DLD1 (cell line): ENCODE data around the gene TCP10L.
"Not testable (repeated sequence)": the region's sequence is repeated elsewhere in the genome, so short reads cannot be mapped to it uniquely, and the experiment has no call there.

Experiments used
- in situ Hi-C: cut with HindIII; loops from 2 replicates; pipeline ENCODE4 v1.10.0; 2017; ENCODE audit warnings: low sequenced_read_pairs

TCP10L gene

DNA sequence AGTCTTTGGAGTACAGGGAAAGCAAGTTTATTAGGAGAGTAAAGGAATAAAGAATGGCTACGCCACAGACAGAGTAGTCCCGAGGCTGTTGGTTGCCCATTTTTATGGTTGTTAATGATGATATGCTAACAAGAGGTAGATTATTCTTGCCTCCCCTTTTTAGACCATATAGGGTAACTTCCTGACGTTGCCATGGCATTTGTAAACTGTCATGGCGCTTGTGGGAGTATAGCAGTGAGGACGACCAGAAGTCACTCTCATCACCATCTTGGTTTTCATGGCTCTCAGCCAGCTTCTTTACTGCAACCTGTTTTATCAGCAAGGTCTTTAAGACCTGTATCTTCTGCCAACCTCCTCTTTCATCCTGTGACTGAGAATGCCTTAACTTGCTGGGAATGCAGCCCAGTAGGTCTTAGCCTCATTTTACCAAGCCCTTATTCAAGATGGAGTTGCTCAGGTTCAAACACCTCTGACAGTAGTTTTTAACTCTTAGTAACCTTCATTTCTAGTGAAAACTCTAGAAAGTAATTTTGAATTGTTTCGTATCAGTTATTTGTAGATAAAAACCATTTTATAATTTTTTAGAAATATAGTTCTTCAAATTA lies 26.2 kb downstream of the TCP10L start:
- in situ Hi-C loops: no loop called here

DNA sequence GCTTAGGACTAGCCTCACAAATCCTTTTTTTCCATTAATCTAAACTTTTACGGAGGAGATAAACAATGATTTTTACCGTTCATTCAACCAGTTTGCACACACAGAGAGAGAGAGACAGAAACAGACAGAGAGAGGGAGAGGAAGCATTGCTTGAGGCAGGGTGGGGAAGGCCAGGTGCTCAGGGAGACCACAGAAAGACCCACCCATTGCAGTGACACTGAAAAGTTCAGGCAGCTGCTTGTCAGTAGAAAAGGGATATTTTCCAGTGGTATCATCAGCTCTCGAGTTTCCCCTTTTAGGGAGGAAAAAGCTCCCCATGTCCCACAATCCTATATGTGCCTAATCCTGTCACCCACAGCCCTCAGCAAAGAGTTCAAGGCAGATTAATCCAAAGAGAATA lies 27.2 kb downstream of the TCP10L start:
- in situ Hi-C loops: no loop called here

DNA sequence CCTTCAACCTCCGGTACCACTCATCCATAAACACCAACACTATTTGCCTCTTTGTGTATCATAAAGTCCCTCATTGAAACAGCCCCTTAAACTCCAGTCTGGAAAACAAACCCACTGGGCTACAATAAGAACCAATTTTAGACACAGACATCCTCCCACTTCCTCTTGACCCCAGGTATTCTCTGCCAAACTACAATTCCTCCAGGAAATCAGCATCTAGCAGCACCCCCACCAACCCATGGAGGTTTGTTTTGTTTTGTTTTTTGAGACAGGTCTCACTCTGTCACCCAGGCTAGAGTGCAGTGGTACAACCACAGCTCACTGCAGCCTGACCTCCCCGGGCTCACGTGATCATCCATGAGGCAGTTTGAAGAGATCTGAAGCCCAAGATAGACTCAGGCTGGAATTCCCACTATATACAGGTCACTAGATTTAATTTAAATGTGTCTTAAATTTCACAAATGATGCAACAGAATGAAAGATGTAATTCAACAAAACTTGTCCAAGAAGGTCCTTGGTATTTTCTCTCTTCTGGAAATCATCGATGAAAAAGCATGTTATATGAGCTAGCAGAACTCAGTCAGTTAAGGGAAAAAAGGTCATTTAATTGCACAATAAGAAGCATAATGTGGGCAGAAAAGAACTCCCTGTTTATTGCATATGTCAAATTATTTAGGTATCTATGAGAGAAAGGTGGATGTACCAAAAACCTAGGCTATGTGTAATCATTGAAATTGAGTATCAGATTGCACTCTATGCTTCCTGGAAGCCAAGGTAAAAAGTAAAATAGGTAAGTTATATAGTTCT lies 30.3 kb downstream of the TCP10L start:
- in situ Hi-C loops: no loop called here

DNA sequence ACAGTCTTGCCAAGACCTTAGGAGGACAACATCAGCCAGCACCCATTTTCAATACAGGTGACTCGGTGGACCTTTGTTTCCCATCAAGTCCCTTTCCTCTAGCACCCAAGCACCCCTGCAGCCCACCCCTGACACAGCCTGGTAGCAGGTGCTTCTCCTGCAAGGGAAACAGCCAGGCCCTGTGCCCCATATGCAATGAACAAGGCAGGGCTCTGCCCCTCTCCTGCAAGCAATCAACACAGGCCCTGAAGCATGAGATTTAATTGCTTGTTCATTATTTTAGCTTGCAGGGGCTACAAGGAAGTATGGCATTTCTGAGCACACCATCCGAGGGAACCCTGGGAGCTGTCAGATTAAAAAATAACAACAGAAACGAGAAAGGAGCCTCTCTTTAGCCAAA lies 35.4 kb downstream of the TCP10L start:
- in situ Hi-C loops: no loop called here

DNA sequence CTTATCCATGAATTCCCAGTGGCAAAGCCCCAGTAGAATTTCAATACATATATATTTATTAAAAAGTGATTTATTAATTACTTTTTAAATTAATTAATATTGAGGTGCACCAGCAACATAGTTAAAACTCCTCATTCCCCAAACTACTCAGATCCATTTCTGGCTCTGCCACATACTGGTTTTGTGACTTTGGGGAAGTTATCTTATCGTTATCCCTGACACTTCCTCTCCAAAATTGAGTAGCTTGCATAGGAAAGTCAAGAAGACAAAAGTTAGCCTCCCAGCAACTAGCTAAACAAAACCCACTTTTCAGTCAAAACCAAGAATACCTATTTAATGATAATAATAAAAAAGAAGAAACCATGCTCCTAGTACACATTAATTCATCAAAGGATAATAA lies 35.9 kb downstream of the TCP10L start:
- in situ Hi-C loops: no loop called here

DNA sequence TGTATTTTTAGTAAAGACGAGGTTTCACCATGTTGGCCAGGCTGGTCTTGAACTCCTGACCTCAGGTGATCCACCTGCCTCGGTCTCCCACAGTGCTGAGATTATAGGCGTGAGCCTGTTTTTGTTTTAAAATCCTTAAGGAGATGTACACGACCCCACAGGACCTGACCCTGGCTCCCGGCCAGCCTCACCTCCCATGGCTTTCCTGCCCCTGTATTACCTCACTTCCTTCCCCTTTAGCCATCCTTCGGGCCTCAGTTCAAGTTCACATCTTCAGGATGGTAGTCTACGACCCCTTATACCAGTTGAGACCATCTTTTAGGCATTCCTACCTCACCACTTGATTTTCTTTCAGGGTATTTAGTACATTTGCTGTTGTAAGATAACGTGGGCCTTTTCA lies 36.3 kb downstream of the TCP10L start:
- in situ Hi-C loops: no loop called here

DNA sequence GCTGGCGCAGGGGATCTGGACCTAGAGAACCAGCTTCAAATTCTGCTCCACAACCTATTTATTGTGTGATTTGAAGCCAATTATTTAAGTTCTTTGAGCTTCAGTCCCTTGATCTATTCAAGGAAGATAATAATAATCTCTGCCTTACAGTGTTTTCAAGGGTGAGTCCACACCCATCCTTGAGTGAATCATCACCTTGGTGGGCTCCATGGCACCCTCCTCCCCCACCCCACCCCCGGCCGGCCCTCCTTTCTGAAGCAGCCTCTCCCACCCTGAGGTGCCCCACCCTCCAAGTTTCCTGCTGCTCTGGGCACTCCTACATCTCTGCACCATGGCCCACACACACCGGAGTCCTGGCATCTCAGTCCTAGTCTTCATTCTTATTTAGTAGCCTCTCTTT lies 38.3 kb downstream of the TCP10L start:
- in situ Hi-C loops: no loop called here

DNA sequence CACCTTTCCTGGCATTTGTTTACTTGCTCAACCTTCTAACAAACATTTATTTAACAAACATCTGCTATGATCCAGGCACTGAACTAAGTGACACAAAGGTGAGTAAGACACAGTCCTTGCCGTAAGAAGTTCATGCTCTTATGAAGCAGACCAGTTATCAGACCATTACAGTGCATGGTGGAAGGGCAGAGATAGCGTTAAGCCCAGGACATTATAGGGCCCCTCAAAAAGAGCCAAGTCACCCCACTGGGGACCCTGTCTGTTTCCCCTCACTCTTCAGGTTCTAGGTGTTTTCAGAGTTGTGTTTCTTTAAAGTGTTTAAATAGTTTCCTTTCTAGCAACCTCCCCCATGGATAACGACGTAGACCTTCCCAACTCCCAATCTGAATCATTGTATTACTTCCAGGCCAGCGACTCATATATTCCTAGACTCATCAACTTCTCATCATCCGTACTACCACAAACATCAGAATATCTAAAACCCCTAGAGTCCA lies 39.3 kb downstream of the TCP10L start:
- in situ Hi-C loops: no loop called here

DNA sequence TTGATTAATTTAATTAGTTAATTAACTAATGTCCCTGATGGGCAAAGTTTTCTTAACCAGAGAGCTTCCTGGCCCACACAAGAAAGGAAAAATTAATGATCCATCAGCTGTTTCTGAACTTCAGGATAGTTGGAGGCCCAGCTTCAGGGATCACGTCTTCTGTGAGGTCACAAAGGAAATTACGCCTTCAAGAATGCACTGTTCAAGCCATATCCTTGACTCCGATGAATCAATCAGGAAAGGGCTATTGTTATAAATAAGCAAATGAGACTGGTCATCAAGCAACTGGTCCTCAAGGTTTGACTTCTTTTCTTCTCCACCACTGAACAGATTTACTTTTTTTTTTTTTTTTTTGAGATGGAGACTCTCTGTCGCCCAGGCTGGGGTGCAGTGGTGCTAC lies 40.6 kb downstream of the TCP10L start:
- in situ Hi-C loops: no loop called here

DNA sequence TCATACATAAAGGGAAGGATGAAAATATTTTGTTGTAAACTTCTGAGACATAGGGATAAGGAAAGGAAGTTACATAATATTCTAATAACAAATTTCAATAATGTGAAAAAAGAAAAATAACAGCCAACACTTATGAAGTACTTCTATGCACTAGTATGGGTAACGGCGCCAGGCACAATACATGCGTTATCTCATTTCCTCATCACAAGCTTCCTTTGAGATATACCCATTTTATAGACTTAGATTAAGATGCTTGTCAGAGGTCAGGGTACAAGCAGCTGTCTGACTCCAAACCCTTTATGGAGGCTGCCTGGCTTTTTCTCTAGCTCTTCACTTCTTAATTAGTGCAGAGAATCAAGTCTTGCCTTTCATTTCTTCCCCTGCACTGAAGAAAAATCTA lies 41.3 kb downstream of the TCP10L start:
- in situ Hi-C loops: no loop called here

DNA sequence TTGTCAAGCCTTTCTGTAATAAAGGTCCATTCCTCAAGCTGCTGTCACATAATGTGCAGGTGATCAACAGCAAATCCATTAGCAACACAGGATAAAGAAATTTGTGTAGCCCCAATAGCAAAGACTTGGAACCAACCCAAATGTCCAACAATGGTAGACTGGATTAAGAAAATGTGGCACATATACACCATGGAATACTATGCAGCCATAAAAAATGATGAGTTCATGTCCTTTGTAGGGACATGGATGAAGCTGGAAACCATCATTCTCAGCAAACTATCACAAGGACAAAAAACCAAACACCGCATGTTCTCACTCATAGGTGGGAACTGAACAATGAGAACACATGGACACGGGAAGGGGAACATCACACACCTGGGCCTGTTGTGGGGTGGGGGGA lies 42.3 kb downstream of the TCP10L start:
- in situ Hi-C loops: not testable (repeated sequence)

DNA sequence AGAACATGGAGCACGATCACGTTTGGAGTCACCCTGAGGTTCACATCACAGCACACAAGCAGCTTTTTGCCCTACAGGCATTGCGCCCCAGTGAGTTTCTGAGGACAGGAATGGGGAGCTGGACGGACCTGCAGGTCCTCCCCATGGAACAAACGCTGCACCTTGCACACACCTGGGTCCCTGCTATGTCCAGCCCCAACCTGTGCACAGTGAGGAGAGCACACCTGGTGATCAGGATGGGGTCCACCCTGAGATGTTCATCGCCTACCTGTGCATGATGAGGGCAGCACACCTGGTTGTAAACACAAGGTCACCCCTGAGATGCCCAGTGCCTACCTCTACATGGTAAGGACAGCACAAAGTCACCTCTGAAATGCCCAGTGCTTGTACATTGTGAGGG lies 45.9 kb downstream of the TCP10L start:
- in situ Hi-C loops: no loop called here

DNA sequence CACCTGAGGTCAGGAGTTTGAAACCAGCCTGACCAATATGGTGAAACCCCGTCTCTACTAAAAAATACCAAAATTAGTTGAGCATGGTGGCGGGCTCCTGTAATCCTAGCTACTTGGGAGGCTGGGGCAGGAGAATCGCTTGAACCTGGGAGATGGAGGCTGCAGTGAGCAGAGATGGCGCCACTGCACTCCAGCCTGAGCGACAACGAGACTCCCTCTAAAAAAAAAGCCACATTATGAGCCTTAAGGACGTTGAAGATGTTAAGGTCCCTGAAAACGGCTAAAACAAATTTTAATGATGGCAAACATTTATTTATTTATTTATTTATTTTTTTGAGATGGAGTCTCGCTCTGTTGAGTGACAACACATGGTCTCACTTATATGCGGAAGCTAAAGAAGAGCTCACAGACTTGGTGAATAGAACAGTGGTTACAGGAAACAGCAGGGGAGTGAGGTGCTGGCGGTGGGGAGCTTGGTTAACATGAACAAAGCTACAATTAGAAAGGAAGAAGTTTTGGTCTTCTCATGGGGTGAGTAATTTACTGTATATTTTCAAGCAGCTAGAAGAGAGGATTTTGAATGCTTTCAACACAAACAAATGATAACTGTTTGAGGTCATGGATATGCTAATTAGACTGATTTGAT lies 47.1 kb downstream of the TCP10L start:
- in situ Hi-C loops: no loop called here

DNA sequence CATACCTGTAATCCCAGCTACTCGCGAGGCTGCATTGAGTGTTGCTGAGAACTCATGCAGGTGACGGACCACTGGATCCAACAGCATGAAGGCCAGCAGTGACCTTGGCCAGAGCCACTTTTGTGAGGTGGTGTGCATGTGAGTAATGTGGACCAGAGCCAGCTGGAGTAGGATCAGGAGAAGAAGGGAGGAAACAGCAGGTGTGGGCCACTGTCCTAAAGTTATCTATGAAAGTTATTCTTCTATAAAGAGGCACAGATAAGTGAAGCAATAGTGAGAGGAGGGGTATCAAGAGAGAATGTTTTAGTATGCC lies 47.8 kb downstream of the TCP10L start:
- in situ Hi-C loops: no loop called here

DNA sequence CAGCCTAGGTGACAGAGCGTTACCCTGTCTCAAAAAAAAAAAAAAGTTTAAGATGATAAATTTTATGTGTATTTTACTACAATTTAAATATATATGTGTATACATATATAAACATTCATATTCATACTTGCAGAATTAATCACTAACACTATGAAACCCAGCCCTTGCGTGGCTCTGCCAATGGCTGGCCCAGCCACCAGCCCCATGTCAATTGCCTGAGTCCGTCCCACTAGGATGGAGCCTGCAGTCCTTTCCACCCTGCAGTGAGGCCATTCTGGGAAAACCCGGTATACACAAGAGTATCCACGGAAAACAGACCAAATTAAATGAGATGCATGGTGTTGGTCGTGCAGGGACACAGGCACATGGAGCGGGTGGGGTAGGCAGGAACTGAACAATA lies 49.7 kb downstream of the TCP10L start:
- in situ Hi-C loops: no loop called here

DNA sequence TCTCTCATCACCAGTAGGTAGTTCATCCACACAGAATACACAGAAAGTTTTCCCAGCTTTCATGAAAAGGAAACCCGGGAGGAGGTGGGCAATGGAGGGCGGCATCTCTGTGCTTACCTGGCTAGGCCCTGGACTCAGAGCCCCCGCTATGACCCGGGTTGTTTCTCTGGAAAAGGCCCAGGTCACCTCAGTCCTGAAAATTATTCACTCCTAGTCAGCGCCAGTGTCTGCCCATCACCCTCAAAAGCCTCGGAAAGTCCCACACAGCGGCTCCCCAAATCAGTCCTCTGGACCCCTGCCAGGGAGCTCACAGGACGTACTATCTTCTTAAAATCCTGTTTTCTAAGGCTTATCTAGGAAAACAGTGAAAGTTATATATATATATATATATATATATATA lies 51.2 kb downstream of the TCP10L start:
- in situ Hi-C loops: no loop called here

DNA sequence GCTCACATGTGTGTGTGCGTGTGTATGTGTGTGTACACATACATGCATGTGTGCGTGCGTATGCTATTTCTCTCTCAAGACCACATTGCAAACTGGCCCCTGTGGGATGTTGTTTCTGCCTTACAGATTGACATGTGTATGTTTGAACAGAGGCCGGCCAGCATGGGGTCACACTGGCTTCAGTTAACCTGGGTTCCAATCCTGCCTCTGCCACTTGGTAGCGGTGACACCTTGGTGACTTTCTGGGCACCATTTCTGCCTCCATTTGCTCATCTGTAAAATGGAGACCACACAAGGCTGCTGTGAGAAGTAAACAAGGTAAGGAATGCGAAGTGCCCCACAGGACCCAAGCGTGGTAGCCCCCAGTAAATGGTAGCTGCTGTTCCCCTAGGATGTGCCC lies 51.7 kb downstream of the TCP10L start:
- in situ Hi-C loops: no loop called here

DNA sequence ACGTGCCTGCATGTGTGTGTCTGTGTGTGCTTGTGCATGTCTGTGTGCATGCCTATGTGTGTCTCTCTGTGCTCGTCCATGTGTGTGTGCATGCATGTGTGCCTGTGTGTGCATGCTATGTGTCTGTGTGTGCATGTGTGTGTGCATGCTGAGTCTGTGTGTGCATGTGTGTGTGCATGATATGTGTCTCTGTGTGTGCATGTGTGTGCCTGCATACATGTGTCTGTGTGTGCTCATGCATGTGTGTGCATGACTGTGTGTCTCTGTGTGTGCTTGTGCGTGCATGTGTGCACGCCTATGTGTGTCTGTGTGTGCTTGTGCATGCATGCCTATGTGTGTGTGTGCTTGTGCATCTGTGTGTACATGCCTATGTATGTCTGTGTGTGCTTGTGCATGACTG lies 52.3 kb downstream of the TCP10L start:
- in situ Hi-C loops: no loop called here

DNA sequence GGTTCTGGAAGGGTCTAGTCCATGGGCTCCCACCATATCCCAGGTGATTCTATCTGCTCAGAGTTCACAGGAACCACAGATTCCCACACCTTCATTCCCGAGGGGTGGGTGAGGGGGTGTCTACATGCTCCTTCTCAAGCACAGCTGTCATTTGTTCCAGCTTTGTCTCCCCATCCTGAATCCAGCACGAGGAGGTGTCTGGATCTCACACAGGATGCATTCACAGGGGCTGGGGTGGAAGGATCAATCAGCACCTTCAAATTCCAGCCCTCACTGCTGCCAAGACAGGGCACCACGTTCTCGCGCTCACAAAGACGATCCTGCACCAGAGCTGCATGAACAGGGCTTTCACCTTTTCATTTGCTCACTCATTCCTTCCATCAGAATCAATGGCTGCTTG lies 52.7 kb downstream of the TCP10L start:
- in situ Hi-C loops: no loop called here

DNA sequence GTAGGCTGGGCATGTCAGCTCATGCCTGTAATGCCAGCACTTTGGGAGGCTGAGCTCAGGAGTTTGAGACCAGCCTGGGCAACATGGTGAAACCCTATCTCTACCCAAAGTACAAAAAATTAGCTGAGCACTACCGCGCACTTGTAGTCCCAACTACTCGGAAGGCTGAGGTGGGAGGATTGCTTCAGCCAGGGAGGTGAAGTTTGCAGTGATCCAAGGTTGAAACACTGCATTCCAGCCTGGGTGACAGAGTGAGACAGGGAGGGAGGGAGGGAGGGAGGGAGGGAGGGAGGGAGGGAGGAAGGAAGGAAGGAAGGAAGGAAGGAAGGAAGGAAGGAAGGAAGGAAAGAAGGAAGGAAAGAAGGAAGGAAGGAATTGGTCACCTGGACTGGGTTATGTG lies 53.8 kb downstream of the TCP10L start:
- in situ Hi-C loops: not testable (repeated sequence)

DNA sequence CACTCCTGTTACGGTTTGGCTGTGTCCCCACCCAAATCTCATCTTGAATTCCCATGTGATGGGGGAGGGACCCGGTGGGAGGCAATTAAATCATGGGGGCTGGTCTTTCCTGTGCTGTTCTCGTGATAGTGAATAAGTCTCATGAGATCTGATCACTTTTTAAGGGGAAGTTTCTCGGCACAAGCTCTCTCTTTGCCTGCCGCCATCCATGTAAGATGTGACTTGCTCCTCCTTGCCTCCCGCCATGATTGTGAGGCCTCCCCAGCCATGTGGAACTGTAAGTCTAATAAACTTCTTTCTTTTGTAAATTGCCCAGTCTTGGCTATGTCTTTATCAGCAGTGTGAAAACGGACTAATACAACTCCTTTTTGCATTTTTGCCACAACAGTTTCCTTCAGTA lies 54.5 kb downstream of the TCP10L start:
- in situ Hi-C loops: not testable (repeated sequence)

DNA sequence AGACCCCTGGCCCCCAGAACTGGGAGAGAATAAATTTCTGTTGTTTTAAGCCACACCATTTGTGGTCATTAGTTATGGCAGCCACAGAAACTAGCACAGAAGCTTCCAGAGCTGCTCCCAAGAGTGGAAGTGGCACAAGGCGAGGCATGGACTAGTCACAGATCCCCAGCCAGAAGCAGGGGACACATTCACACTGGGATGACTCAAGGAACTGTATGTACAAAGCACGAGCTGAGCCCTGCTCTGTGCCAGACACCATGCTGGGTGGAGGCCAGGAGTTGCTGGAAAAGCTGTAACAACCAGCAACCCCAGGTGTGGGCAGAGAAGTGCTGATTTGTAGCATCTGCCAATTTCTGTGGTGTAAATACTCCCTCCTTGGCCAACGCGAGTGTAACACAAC lies 55.6 kb downstream of the TCP10L start:
- in situ Hi-C loops: no loop called here
